GM18526 (cell line): Measurements from ENCODE around the gene GPR171.

Experiments
- POLR2A ChIP-seq: IDR thresholded peaks from 3 replicates; pipeline ENCODE4 v1.6.1; 2011; ENCODE audit not compliant: insufficient read length; ENCODE audit errors: extremely low read depth

Gene GPR171

DNA sequence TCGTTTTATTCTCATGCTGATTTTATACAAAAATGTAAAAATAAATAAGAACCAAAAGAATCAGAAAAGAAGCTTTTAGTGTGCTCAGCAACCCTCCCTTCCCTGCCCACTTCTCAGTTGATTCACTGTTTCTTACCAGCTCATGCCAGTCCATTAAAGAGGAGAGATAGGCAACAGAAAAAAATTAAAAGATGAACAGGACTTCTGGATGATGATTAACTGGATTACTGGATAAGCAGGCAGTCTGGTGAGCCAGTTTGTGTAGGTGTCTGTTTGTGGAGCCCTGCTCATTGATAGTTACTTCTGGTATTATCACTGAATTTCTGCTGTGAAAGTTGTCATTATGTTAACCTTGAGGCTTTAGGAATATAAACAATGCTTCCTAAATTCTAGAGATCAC lies 15.1 kb upstream of the GPR171 start:
- no peak for TF ChIP-seq POLR2A

DNA sequence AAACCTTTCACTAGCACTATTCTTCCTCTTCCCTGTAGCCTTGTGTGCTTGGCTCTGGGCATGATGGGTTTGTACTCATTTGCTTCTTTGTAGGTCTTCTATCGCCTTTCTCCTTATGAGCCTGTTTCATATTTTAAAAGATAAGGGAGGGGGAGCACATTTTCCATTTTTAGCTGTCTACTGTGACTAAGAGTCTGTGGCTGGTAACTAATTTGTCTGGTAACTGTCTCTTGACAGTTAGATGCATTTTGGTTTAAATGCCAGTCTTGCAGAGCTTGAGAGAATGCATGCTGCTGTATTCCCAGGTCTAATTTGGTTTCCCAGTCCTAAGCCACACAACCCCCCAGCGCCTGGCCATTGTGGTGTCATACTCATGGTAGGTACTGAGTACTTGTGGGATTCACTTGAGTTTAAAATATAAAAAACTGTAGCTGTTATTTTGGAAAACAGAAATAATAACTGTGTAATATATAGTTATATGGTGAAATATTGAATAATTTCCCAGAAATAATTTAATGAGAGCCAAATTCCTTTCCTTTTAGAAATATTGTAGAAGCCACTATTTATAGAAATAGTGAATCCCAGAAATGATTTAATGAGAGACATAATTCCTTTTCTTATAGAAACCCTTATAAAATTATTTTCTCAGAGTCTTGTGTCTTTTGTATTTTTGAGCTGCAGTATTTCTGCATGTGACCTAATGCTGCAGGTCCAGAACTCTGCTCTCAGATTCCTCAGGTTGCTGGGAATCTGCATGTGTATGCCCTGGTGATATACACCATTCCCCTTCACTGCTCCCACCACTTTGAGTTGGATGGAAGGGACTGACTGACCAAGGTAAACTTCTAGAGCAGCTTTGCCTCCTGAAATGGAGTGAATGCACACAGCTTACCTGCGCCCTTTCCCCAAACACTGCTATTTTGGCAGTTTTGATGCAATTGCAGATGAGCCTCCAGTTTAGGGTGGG lies 13.9 kb upstream of the GPR171 start:
- no peak for TF ChIP-seq POLR2A

DNA sequence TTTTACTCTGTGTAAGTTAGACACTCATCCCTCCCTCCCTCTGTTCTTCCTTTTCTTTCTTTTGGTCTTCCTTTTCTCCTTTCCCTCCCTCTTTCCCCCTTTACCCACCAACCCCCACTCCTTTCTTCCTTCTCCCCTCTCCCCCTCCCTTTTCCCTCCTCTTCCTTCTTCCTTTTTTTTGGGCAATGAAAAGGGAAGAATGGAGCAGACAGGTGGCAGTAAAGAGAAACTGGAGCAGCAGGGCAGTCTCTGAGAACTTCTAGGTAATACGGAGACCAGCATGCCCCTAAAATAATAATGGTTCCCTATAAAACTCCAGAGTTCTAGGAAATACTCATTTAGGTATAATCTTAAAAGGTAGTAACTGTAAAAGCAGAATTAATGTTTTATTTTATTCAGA lies 11.4 kb upstream of the GPR171 start:
- no peak for TF ChIP-seq POLR2A

DNA sequence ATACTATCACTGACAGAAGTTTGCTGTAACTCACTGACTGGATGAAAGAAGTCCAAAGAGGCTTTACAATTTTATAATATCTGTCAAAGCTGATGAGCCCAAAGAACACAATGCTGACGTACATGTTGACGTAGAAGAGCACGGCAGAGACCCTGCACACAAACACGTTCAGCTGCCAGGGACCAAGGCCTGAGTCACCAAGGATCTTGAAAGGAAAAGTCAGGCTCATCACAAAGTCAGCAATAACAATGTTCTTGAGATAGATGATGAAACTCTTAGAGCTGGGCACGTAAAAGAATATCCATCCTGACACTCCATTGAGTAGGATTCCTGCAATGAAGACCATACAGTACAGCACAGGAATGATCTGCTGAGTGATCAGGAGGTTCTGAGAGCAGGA lies 10.9 kb upstream of the GPR171 start:
- TF ChIP-seq POLR2A, result no peak

DNA sequence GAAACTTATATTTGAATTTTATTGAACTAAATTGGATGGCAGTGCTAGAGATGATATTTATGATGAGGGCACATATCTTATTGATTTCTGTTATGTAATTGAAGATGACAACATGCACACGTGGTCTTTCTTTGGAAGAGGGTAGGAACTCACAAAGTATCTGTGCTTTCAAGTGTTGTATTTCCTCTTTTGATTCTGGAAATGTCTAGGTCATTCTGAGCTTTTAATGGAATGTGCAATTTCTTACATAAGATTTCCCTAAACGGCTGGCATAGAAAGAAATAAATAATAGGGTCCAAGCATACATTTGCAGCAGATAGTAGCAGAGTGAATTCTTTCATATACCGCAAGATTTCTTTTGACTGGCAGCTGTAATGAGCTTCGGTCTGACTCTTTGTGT lies 10.1 kb upstream of the GPR171 start:
- no peak for TF ChIP-seq POLR2A

DNA sequence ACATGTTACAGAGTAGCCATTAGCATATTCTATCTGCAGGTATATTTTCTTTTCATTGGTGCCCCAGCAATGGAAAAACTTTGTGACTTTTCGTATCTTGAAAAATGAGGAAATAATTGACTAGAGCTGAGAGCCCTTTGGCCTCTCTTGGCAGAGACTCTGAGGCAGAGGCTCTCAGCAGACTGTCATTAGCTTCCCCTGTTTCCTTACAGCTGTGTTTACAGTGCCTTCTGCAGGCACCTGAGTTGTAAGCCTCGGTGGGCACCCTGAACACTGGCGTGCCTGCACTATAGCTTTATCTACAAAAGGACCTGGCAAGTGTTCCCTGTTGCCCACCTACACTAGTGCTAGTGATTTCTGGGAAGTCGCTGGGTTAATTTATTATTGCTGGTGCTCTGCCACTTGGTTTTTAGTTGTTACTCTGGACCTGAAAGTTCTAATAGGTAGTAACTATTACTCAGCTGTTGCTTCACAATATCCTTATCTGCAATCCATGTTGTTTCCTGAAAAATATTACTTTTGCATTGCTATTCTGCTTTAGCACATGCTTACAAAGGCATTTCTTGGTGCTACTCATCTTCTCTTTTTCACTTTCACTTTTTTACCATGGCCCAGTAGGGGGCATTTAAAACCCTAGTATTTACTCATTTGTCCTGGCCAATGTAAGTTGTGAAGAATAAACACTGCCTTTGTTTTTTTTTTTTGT lies 7.8 kb upstream of the GPR171 start:
- TF ChIP-seq POLR2A, result no peak

DNA sequence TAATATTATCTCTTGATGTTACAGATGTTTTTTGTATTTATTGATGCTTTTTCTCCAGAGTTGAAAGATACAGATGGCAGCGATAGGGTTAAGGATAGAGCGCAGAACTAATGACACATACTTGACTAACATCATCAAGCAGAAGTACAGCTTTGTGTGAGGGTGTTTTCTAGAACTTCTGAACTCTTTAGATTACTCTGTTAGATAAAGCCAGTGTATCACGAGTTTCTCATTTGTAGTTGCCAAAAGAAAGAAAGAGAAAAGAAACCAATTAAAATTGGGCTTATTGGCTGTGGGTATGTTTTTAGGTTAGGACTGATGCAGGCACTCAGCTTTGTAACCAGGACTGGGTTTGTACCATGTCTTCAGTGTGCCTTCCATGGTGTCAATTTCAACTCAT lies 6.6 kb upstream of the GPR171 start:
- no peak for TF ChIP-seq POLR2A

DNA sequence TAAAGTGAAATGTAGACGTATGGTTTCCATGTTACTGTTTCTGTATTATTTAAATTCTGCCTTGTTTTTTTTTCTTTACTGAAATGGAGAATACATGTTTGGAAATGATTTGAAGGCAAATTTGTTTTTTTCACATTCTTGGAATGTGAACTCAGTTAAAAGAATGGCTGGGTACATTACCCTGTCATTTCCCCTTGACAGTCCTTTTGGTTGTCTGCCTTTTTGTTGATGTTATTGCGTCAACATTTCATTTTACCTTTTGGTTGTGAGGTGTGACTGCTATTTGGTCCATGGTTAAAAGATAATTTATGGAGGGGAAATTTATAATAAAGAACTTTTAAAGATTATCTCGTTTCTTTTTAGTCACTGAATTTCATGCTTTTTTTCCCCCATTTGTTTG lies 3.2 kb upstream of the GPR171 start:
- TF ChIP-seq POLR2A, result no peak

DNA sequence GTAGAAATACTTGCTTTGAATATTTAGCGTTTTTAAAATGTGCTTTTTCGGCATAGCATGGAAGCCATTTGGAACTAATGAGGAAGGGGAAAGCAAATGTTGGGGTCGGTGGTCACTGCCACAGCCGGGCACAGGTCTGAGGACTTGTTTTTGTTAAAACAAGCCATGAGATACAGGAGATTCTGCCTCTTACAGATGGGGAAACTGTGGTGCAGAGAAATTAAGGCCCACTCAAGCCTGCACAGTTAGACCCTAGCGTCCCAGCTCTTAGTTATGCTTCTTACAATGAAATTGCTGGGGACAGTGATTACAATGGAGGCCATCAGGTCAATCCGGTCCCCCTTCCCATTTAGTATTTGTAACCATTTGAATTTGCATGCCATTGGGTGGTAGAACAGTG lies 2.5 kb upstream of the GPR171 start:
- TF ChIP-seq POLR2A, result no peak

DNA sequence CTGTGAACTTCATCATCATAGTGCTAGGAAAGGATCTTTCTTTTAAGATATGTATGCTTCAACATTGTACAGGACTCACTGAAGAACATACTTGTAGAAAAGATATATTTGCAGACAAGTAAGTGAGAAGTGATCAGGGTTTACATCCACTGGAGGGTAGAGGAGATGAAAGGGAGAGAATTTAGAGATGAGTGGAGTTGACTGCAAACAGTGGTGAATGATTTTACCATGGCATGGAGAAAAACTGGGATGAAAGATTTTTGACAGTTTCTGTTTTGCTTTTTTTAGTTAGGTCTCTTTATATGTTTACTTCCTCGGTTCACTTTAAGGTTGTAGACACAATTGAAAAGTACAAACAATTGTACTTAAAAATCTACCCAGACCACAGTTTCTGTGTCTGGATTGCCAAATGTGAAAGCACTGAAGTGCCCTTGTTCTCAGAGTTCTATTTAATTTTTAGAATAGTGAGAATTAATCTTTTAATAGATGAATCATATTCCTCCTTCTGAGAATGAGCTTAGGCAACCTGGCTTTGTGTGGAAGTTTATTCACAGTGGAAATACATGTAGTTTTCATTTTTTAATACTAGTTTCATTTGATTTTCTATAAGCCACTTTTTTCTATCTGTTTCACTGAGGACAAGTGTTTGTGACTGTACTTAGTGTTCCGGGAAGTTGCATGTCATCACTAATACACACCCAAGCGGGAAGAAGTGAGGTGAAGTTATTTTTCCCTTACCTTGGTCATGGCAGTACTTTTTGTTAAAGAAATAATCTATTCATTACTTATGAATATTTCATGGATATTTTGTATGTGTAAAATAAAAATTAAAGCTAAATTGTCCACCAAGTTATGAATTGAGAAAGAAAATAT lies 1.8 kb upstream of the GPR171 start:
- no peak for TF ChIP-seq POLR2A

DNA sequence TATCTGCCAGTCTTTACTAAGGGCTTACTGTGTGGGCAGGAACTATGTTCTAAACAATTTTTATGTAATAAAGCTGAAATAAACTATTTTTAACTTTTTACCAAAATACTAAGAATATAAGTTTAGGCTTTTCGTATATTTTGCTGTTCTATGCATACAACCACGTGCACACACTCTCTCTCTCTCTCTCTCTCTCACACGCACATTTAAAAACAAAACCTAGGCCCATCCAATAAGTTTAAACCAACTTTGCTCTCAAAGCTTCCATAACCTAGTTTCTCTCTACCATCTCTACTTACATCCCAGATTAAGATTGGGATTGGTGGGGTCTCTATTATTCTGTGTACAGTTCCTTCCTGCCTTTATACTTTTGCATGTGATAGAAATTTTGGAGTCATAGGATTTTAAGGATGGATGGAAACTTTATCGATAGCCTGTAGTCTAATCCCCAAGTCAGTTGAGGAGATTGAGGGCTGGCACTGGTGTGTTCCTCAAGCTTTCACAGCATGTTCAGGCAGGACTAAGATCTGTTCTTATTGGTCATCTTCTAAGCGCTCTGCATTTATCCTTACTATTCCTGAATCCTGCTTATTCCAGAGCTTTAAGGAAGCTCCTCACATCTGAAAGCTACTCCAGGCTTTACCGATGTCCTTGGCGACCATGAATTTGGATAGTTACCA lies 1.8 kb downstream of the GPR171 start:
- no peak for TF ChIP-seq POLR2A

DNA sequence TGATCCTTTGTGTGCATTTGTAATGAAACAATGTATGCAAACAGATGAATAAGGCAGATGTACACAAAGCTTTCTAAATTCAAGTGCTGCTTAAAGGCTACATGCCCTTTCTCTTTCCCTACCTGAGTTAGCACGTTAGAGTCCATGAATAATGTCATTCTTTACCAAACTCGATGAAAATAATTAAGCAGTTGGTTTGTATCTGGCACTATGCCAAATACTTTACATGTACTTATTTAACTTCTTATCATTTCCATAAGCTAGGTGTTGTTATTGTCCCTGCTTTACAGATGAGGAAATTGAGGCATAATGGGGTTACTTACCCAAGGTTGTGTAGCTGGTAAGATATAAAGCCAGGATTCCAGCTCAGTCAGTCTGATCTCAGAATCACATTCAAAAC lies 2.4 kb downstream of the GPR171 start:
- no peak for TF ChIP-seq POLR2A

DNA sequence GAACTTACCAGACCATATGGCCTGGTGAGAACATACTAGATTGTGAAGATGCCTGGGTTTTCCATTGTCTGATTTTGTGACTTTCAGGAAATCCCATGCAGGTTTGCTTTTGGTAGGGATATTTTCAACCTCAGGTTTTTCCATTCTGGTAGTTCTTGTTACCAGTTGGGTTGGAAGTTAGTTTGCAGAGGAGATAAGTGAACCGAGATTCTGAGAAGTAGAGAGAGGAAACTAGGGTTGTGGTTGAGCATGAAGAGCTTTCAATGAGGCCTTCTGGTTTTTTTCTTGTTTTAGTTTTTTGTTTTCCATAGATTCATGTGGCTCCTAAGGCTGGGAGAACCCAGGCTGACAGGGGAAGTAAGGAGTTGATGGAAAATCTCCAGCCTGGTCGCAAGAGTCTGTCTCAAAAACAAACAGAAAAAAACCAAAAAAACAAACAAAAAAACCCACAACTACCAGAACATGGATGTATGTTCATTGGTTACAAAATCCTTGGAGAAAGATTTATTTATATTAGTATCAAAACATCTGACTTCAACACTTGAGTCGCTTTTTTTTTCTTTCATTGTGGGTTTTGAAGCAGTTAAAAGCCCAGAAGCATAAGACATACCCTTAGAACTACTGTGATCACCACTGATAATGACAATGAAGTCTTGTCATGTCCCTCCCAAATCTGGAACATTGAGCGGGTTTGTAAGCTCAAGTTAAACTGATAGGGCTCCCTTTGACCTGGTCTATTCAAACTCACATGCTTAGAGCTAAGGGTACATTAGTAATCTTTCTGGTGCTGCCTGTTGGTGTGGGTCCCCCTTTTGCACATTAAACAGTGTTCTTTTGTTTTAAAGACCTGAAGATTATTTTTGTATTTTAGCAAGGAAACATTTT lies 3.2 kb downstream of the GPR171 start:
- no peak for TF ChIP-seq POLR2A

DNA sequence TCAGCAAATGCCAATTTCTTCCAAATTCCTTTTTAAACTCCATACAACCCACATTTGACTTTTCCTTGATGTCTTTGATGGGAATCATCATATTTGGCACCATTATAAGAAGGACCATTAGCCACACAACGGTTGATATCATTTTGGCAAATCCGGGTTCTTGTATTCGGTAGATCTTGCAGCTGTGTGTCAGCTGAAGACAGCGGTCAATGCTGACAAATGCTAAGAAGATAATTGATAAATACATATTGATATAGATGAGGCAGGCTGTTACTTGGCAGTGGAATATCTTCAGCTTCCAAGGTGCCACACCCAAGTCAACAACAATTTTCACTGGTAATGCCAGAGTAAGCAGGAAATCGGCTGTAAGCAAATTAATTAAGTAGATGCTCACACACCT lies 4.2 kb downstream of the GPR171 start:
- TF ChIP-seq POLR2A, result no peak
